K562 (cell line): ENCODE measurements around the gene METTL24. TPM values are rescaled to one million over a fixed set of nuclear protein-coding genes. Genes with fewer than 3 reads are reported as not detected.
A peak's percentile ranks its signal among the peaks of the same experiment; 100 is the strongest.

Experiments
- ATAC-seq: fragments of 200-7000 bp; cut with Tn5 transposase; 3 replicates; pipeline ENCODE4 v1.9.1; 2020; ENCODE audit warnings: moderate library complexity
- BruUV-seq: library from RNA; stranded (reverse); fragments of 400-500 nt; replicated peaks from 2 replicates; lab custom pipeline; 2021; lab: Mats Ljungman, UMichigan
- CTCF ChIA-PET: fragments of 300-600 bp; formaldehyde crosslinking; extraction: SDS; loops from one replicate; lab custom pipeline; 2021; ENCODE audit warnings: low intra/inter-chr PET ratio; lab: Yijun Ruan, JAX
- POLR2A ChIA-PET: fragments of 300-600, 350-650 bp; sonication (Branson Sonifier 250); formaldehyde crosslinking; extraction: SDS; loops from one replicate; lab custom pipeline; 2021; ENCODE audit warnings: antibody characterized with exemption, inconsistent platforms; lab: Yijun Ruan, JAX
- DNase-seq, 4 experiments: peaks; one replicate each; pipeline versions ENCODE4 v3.0.0 to v3.0.0-alpha.2; 2011 to 2018; ENCODE audit warnings: low spot score in 3 of 4, mixed read lengths in 3 of 4; ENCODE audit errors: extremely low read depth in 1 of 4
- FAIRE-seq: peaks from 2 replicates; lab custom pipeline; 2011; peaks lifted over from hg19 to GRCh38; lab: Jason Lieb, UNC
- H2AFZ ChIP-seq: 2 replicates; pipeline ENCODE4 v1.6.0; 2011; ENCODE audit warnings: low read depth, low read length, control low read depth, inconsistent platforms
- H3K27ac ChIP-seq: fragments of 200-600 bp; 3 replicates; pipeline ENCODE4 v1.8.0; 2011; ENCODE audit warnings: low read depth, mild to moderate bottlenecking, control low read depth, inconsistent platforms, low read length, moderate library complexity, mixed read lengths; ENCODE audit errors: extremely low read depth
- H3K27me3 ChIP-seq, 2 experiments: fragments of 300-600 bp in 1 of 2; 2 replicates in 1 of 2; 3 replicates in 1 of 2; pipeline versions ENCODE4 v1.6.0 to v1.8.0; 2011; ENCODE audit warnings: inconsistent platforms in 2 of 2, low read length in 2 of 2, mild to moderate bottlenecking in 1 of 2, mixed read lengths in 1 of 2, moderate library complexity in 1 of 2; ENCODE audit not compliant: control insufficient read depth in 2 of 2, insufficient read depth in 2 of 2
- H3K36me3 ChIP-seq: fragments of 300-600 bp; 3 replicates; pipeline ENCODE4 v1.8.0; 2011; ENCODE audit warnings: mild to moderate bottlenecking, low read length, inconsistent platforms; ENCODE audit not compliant: control insufficient read depth, insufficient read depth
- H3K4me1 ChIP-seq, 2 experiments: fragments of 200-600 bp in 1 of 2; replicated peaks in 1 of 2; 2 replicates in 1 of 2; 3 replicates in 1 of 2; pipeline versions ENCODE4 v1.5.1 to v1.8.0; 2011; ENCODE audit warnings: inconsistent platforms in 2 of 2, low read length in 2 of 2, mild to moderate bottlenecking in 1 of 2, mixed read lengths in 1 of 2, moderate library complexity in 1 of 2; ENCODE audit not compliant: control insufficient read depth in 2 of 2, insufficient read depth in 2 of 2
- H3K4me2 ChIP-seq: 2 replicates; pipeline ENCODE4 v1.6.1; 2011; ENCODE audit warnings: low read length, control low read depth, inconsistent platforms, mixed read lengths; ENCODE audit not compliant: insufficient read depth
- H3K4me3 ChIP-seq: fragments of 200-600 bp; sonication (generic), shearing (Covaris generic); 2 replicates; pipeline ENCODE4 v1.5.1; 2016; ENCODE audit warnings: control low read depth, inconsistent platforms
- H3K79me2 ChIP-seq: fragments of 200-600 bp; 3 replicates; pipeline ENCODE4 v1.8.0; 2011; ENCODE audit warnings: low read length, inconsistent platforms; ENCODE audit not compliant: control insufficient read depth, insufficient read depth
- H3K9ac ChIP-seq, 2 experiments: 2 replicates each; pipeline versions ENCODE4 v1.6.0 to v1.6.1; 2011; ENCODE audit warnings: low read depth in 2 of 2, low read length in 2 of 2, control low read depth in 1 of 2, inconsistent platforms in 1 of 2, mild to moderate bottlenecking in 1 of 2, mixed read lengths in 1 of 2; ENCODE audit not compliant: insufficient read depth in 1 of 2
- H3K9me1 ChIP-seq: one replicate; pipeline ENCODE4 v1.6.0; 2011; ENCODE audit warnings: inconsistent platforms, mild to moderate bottlenecking, low read length, moderate library complexity; ENCODE audit not compliant: control insufficient read depth, insufficient read depth
- H3K9me3 ChIP-seq: replicated peaks from 2 replicates; pipeline ENCODE4 v1.5.1; 2011; ENCODE audit warnings: low read depth, low read length, inconsistent platforms; ENCODE audit not compliant: control insufficient read depth, insufficient read depth
- H4K20me1 ChIP-seq: replicated peaks from 2 replicates; pipeline ENCODE4 v1.6.1; 2011; ENCODE audit warnings: low read length, inconsistent platforms, mixed read lengths; ENCODE audit not compliant: control insufficient read depth, insufficient read depth
- PHB2 ChIP-seq: fragments of 450-650 bp; IDR thresholded peaks from 2 replicates; pipeline ENCODE4 v1.6.1; 2017; ENCODE audit warnings: low read depth
- STAT6 ChIP-seq: sonication (generic); formaldehyde crosslinking; IDR thresholded peaks from 2 replicates; pipeline ENCODE4 v1.8.1; 2023; ENCODE audit warnings: mild to moderate bottlenecking, missing genetic modification reagents
- ZNF316 ChIP-seq: fragments of 450-650 bp; IDR thresholded peaks from 2 replicates; pipeline ENCODE4 v1.6.1; 2016
- WGBS: fragments of 100-300 bp; shearing (Covaris generic); methylation state at CpG from one replicate; pipeline ENCODE4 v1.1.6; 2016; ENCODE audit warnings: low coverage, mixed read lengths; ENCODE audit not compliant: insufficient coverage; ENCODE audit errors: missing lambda C conversion rate; 5-methylcytosine and 5-hydroxymethylcytosine counted together
- in situ Hi-C: fragments of 300-500 bp; cut with MboI; formaldehyde crosslinking; loops from 4 replicates; pipeline ENCODE4 v1.15.0; 2018; ENCODE audit warnings: inconsistent platforms, mixed read lengths
- intact Hi-C: fragments of 100-400 bp; cut with micrococcal nuclease; formaldehyde crosslinking; loops from 2 replicates; pipeline ENCODE4 v1.14.2; 2022
- polyA plus RNA-seq, 8 experiments: library from polyadenylated mRNA; depleted of rRNA in 4 of 8; stranded (reverse) in 5 of 8; unstranded in 3 of 8; fragments of >200 nt; fragmentation: Nextera tagmentation in 2 of 8; fragmentation: Illumina TruSeq in 1 of 8; extraction: Ambion mirVana in 2 of 8; extraction: Trizol in 1 of 8; gene quantifications; 2 replicates each; pipeline versions ENCODE4 v1.2.1 to v1.2.3, GENCODE V29; 2011 to 2014; ENCODE audit warnings: inconsistent platforms in 1 of 8, missing spikeins in 1 of 8
- total RNA-seq, 7 experiments: library from RNA; depleted of rRNA in 6 of 7; stranded (reverse); fragments of >200 nt in 6 of 7; fragmentation: Illumina TruSeq in 2 of 7; extraction: Trizol in 2 of 7; gene quantifications; 2 replicates each; pipeline versions ENCODE4 v1.2.1 to v1.2.3, GENCODE V29; 2011 to 2021; ENCODE audit warnings: low replicate concordance in 1 of 7

The METTL24 gene
- total and polyA plus RNA-seq, 9 of the 15 experiments (the other 6 are each of a cell fraction or from before 2014, with no cell fraction given) = not detected

- H4K20me1 ChIP-seq = no peaks in the 10 kb centered on the region
- no peaks in the 10 kb centered on the region for H3K9me3 ChIP-seq
- no peak overlapping the region for H3K4me3 ChIP-seq
- H3K4me2 ChIP-seq = no peak overlapping the region
- no peak overlapping the region for H3K9ac ChIP-seq
- TF ChIP-seq STAT6 = no peak
- DNase-seq (no peak), ATAC-seq (no peak), FAIRE-seq (no peak)
- H2AFZ ChIP-seq = no peak overlapping the region
- ChIA-PET POLR2A (no interaction called here), CTCF (no interaction called here)
- intact Hi-C loops (no loop called here), in situ Hi-C loops (no loop called here)
- no peak overlapping the region for H3K27ac ChIP-seq
- WGBS = 5% methylated on average over 4 of the region's 4 CpGs
- no peaks in the 10 kb centered on the region for H3K36me3 ChIP-seq
- no TSS peak for BruUV-seq
- H3K79me2 ChIP-seq = no peaks in the 10 kb centered on the region
- H3K4me1 ChIP-seq = no peaks in the 10 kb centered on the region
- H3K27me3 ChIP-seq = no peaks in the 10 kb centered on the region; a peak in 1 of 5 replicates
- no peaks in the 10 kb centered on the region for H3K9me1 ChIP-seq
These were observed 108.1 kb downstream of the METTL24 start for GRCh38 chr6:110250058-110250457.

GRCh38 chr6:110246900-110247546 lies 111.1 kb downstream of the METTL24 start:
- H3K4me2 ChIP-seq = no peak overlapping the region
- CTCF ChIA-PET = no interaction called here
- in situ Hi-C loops = no loop called here
- TF ChIP-seq ZNF316 (0 out of 2 replicates have a peak, but pooled peaks have one; percentile 23), PHB2 (no peak)
- TF ChIP-seq, all 486 proteins: peak for 1
- no peak for DNase-seq
- Histone ChIP-seq H3K4me1 (no peaks in the 10 kb centered on the region), H3K9me3 (no peaks in the 10 kb centered on the region), H4K20me1 (no peaks in the 10 kb centered on the region), H3K27ac (no peak overlapping the region), H3K9ac (no peak overlapping the region), H3K79me2 (no peaks in the 10 kb centered on the region), H3K27me3 (no peaks in the 10 kb centered on the region; a peak in 1 of 5 replicates), H3K4me3 (no peak overlapping the region), H3K9me1 (no peaks in the 10 kb centered on the region), H3K36me3 (no peaks in the 10 kb centered on the region), H2AFZ (no peak overlapping the region)
- POLR2A ChIA-PET = no interaction called here
- BruUV-seq = no TSS peak
- intact Hi-C loops = no loop called here
- no peak for ATAC-seq
- FAIRE-seq = no peak
- WGBS = 3% methylated on average over 3 of the region's 3 CpGs
